Neural crest cell (in vitro differentiated cells): Measurements from ENCODE around the gene SALL3. TPM values are rescaled to one million over a fixed set of nuclear protein-coding genes. Genes with fewer than 3 reads are reported as not detected.
"Not testable (repeated sequence)": the region's sequence is repeated elsewhere in the genome, so short reads cannot be mapped to it uniquely, and the experiment has no call there.

ENCODE experiments used
- DNase-seq: peaks from one replicate; pipeline ENCODE4 v3.0.0; 2021; ENCODE audit warnings: low read depth, mixed read lengths, low spot score
- H3K27ac Mint-ChIP-seq: one replicate; pipeline ENCODE4 v1.8.0; 2021; ENCODE audit warnings: mild to moderate bottlenecking, mixed read lengths; ENCODE audit not compliant: unreplicated experiment
- H3K27me3 Mint-ChIP-seq: 2 replicates; pipeline ENCODE4 v1.8.0; 2021; ENCODE audit warnings: low read depth, mild to moderate bottlenecking, mixed read lengths
- H3K36me3 Mint-ChIP-seq: 2 replicates; pipeline ENCODE4 v1.8.0; 2021; ENCODE audit warnings: low read depth, mild to moderate bottlenecking, mixed read lengths
- H3K4me1 Mint-ChIP-seq: 2 replicates; pipeline ENCODE4 v1.8.0; 2021; ENCODE audit warnings: mixed read lengths
- H3K4me3 Mint-ChIP-seq: one replicate; pipeline ENCODE4 v1.8.0; 2021; ENCODE audit warnings: mild to moderate bottlenecking, mixed read lengths
- H3K9me3 Mint-ChIP-seq: 2 replicates; pipeline ENCODE4 v1.8.0; 2021; ENCODE audit warnings: mixed read lengths
- total RNA-seq: library from RNA; stranded (reverse); gene quantifications from 2 replicates; pipeline ENCODE4 v1.2.1, GENCODE V29; 2021
- TF ChIP-seq, protein P1 (sequence below): fragments of 200-600 bp; sonication (generic); conservative IDR thresholded peaks from 2 replicates; pipeline ENCODE4 v1.5.0; 2021; ENCODE audit warnings: antibody characterized with exemption, mild to moderate bottlenecking

The SALL3 gene
- total RNA-seq, 1 donor from 2014 or later, result 9.1 TPM

DNA sequence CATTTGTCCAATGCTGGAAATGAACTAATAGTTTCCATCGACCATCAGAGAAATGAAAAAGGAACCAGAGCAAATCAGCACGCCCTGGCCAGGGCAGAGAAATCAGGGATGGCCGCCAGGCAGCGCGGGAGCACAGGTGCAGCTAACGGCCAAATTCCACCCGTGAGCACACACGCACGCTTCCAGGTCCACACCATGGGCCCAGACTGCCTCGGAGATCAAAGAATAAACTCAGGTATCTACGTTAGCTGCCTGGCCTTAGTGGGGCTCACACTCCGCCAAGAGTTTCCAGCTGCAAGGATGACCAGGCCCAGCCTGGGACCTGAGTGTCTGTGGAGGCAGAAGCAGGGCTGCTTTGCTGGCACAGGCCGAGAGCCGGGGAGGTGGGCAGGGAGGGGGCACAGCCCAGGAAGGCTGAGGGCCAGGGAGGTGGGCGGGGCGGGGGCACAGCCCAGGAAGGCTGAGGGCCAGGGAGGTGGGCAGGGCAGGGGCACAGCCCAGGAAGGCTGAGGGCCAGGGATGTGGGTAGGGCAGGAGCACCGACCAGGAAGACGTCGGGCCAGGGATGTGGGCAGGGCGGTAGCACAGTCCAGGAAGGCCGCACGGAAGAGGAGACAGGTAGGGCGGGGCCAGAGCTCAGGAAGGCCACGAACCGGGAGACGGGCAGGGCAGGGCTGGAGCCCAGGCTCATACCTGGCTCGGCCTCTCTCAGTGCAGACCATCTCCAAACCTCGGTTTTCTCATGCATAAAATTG is 43.2 kb upstream of the SALL3 start:
- Mint-ChIP-seq H3K4me1 (no peaks in the 10 kb centered on the region), H3K36me3 (no peaks in the 10 kb centered on the region), H3K27me3 (peaks cover 2% of the 10 kb centered on the region), H3K27ac (no peak overlapping the region), H3K4me3 (no peak overlapping the region), H3K9me3 (no peaks in the 10 kb centered on the region)
- TF ChIP-seq, protein P1, sequence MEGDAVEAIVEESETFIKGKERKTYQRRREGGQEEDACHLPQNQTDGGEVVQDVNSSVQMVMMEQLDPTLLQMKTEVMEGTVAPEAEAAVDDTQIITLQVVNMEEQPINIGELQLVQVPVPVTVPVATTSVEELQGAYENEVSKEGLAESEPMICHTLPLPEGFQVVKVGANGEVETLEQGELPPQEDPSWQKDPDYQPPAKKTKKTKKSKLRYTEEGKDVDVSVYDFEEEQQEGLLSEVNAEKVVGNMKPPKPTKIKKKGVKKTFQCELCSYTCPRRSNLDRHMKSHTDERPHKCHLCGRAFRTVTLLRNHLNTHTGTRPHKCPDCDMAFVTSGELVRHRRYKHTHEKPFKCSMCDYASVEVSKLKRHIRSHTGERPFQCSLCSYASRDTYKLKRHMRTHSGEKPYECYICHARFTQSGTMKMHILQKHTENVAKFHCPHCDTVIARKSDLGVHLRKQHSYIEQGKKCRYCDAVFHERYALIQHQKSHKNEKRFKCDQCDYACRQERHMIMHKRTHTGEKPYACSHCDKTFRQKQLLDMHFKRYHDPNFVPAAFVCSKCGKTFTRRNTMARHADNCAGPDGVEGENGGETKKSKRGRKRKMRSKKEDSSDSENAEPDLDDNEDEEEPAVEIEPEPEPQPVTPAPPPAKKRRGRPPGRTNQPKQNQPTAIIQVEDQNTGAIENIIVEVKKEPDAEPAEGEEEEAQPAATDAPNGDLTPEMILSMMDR, result no peak
- DNase-seq, result no peak

DNA sequence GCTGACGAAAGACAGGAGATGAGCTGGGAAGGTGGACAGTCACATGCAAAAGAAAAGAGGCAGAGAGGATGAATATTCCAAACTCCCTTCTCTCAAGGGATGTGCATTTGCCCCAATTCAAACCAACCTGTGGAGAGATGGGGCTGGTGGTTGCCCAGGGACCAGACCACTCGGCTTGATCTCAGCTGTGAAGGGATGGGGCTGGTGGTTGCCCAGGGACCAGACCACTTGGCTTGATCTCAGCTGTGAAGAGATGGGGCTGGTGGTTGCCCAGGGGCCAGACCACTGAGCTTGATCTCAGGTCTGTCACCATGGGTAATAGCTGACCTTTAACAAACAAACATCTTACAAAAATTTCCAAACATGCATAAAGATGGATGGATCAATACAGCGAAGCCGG is 42.5 kb upstream of the SALL3 start:
- Mint-ChIP-seq H3K4me3 (no peak overlapping the region), H3K27ac (no peak overlapping the region), H3K9me3 (no peaks in the 10 kb centered on the region), H3K27me3 (no peaks in the 10 kb centered on the region), H3K4me1 (no peaks in the 10 kb centered on the region), H3K36me3 (no peaks in the 10 kb centered on the region)
- DNase-seq, result no peak
- TF ChIP-seq, protein P1, result no peak

DNA sequence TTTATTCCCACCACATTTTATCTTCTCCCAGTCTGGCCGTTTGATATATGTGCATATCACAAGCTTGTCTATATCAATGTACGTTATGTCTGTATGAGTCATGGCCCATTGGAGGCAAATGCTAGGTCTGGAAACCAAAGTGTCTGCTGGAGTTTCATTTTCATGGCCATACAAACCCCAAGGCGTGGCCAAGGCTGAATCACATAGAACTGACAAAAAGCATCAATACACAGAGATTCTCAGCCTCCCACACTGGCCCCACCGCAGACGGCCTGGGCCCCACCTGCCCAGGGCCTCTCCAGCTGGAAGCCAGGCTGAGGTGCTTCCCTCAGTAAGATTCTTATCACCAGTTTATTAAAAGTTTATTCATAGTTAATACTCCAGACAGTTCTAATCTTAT is 40.5 kb upstream of the SALL3 start:
- Mint-ChIP-seq H3K4me1 (no peaks in the 10 kb centered on the region), H3K36me3 (no peaks in the 10 kb centered on the region), H3K27me3 (peaks cover 6% of the 10 kb centered on the region), H3K4me3 (no peak overlapping the region), H3K9me3 (no peaks in the 10 kb centered on the region), H3K27ac (no peak overlapping the region)
- TF ChIP-seq, protein P1, result no peak
- DNase-seq, result no peak

DNA sequence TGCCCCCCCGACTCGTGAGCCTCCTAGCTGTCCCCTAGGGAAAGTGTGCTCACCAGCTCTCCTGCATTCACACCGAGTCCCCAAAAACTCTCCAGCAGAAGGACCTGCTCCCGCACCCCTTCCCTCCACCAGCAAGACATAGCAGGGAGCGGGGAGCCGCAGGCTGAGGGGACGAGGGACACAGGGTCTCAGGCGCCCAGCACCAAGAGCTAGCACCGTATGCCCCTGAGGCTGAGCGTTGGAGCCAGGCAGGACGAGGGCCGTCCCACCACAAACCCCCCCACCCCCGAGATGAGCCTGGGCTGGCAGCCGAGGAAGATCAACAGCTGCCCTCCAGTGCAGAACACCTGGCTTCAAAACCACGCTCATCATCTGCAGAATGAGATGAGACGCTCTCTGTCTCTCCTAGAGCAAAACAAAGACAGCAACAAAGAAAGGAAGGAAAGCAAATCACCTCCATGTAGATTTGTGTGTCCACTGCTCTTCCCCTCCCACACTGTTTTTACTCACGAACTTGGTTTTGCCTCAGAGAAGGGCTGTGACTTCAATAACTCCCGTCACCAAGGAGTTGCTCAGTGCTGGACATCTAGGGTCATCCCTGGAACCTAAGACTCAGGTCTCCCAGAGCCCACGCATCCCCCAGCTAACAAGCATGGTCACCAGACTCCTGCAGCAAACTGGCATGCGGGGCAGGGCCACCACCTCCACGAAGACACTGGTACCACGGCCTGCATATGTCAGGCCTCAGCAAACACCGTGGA is 39.7 kb upstream of the SALL3 start:
- no peak overlapping the region for H3K4me3 Mint-ChIP-seq
- no peaks in the 10 kb centered on the region for H3K36me3 Mint-ChIP-seq
- TF ChIP-seq, protein P1, result no peak
- no peak overlapping the region for H3K27ac Mint-ChIP-seq
- DNase-seq, result no peak
- no peaks in the 10 kb centered on the region for H3K9me3 Mint-ChIP-seq
- H3K27me3 Mint-ChIP-seq, result peaks cover 7% of the 10 kb centered on the region
- no peaks in the 10 kb centered on the region for H3K4me1 Mint-ChIP-seq

DNA sequence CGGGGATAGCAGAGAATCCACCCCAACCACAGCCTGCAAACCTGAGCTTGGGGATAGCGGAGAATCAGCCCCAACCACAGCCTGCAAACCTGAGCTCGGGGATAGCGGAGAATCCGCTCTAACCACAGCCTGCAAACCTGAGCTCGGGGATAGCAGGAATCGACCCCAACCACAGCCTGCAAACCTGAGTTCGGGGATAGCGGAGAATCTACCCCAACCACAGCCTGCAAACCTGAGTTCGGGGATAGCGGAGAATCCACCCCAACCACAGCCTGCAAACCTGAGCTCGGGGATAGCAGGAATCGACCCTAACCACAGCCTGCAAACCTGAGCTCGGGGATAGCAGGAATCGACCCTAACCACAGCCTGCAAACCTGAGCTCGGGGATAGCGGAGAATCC is 37.4 kb upstream of the SALL3 start:
- not testable (repeated sequence) for H3K27me3 Mint-ChIP-seq, H3K4me3 Mint-ChIP-seq, H3K9me3 Mint-ChIP-seq, DNase-seq, H3K4me1 Mint-ChIP-seq, H3K27ac Mint-ChIP-seq, H3K36me3 Mint-ChIP-seq

DNA sequence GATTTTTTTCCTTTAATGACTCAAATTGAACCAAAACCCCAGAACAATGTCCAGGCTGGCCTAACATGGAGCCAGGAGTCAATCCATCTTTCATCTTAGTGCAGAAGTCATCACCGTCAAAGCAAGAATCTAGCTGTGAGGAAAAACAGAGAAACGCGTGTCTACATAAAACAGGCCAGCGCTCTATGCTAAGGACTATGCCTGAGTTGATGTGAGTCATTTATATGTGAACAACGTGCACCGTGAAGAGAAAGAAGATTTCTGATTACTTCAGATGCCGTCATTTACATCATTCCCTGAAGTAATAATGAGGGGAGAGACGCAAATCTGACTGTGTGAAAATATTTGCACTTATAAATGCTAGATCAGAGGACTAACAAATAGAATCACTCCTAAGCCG is 34.0 kb upstream of the SALL3 start:
- H3K4me1 Mint-ChIP-seq, result no peaks in the 10 kb centered on the region
- no peak overlapping the region for H3K27ac Mint-ChIP-seq
- TF ChIP-seq, protein P1, result no peak
- no peak for DNase-seq
- no peak overlapping the region for H3K4me3 Mint-ChIP-seq
- no peaks in the 10 kb centered on the region for H3K9me3 Mint-ChIP-seq
- peaks cover 13% of the 10 kb centered on the region for H3K27me3 Mint-ChIP-seq
- no peaks in the 10 kb centered on the region for H3K36me3 Mint-ChIP-seq
